ENCODE results near the gene CHDH. TPM values are rescaled to one million over a fixed set of nuclear protein-coding genes. Genes with fewer than 3 reads are reported as not detected.

Gene CHDH
- total RNA-seq, 1 donor from 2014 or later = 3.7 TPM

DNA sequence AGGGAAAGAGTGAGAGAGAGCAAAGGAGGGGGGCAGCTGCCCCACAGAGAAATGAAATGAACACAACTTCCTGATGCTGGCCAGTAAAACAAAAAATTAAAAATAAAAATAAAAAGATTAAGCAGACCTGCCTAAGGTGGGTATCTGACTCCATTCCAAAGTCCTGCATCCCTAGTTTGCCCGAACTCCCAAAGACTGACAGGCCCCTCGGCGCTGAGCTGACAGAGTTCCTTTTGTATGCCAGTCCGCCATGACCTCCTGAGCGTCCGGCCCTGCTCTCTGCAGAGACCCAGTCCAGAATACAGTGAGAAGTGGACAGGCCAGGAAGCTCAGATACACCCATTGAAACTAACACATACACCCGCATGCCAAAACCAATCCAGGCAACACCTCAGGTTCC, 54.9 kb downstream of the CHDH start:
- no peak overlapping the region for H3K27ac ChIP-seq (replicated peaks)
- peaks cover 8% of the 10 kb centered on the region for H3K27me3 ChIP-seq (ENCODE audit: low read depth)
- no peaks in the 10 kb centered on the region for H3K9me3 ChIP-seq (replicated peaks)
- intact Hi-C loops (cut with micrococcal nuclease) = no loop called here
- TF ChIP-seq CTCF (IDR thresholded peaks at IDR 0.05; ENCODE audit: borderline replicate concordance) = no peak
- peaks cover 1% of the 10 kb centered on the region for H3K4me1 ChIP-seq
- no peaks in the 10 kb centered on the region for H3K36me3 ChIP-seq
- DNase-seq = no peak
- H3K4me3 ChIP-seq = no peak overlapping the region

- Histone ChIP-seq H3K9me3 (replicated peaks) (no peaks in the 10 kb centered on the region), H3K27ac (replicated peaks) (no peak overlapping the region), H3K36me3 (no peaks in the 10 kb centered on the region), H3K27me3 (ENCODE audit: low read depth) (peaks cover 8% of the 10 kb centered on the region), H3K4me3 (no peak overlapping the region), H3K4me1 (no peaks in the 10 kb centered on the region)
- TF ChIP-seq CTCF (IDR thresholded peaks at IDR 0.05; ENCODE audit: borderline replicate concordance) = no peak
- DNase-seq = no peak
- intact Hi-C loops (cut with micrococcal nuclease) = no loop called here
Observed at GRCh38 chr3:53790470-53790869, 55.7 kb downstream of the CHDH start.

GRCh38 chr3:53789459-53789858, 56.8 kb downstream of the CHDH start:
- H3K27ac ChIP-seq (replicated peaks) = no peak overlapping the region
- H3K4me3 ChIP-seq = no peak overlapping the region
- H3K27me3 ChIP-seq (ENCODE audit: low read depth) = peaks cover 8% of the 10 kb centered on the region
- TF ChIP-seq CTCF (IDR thresholded peaks at IDR 0.05; ENCODE audit: borderline replicate concordance) = no peak
- H3K4me1 ChIP-seq = no peaks in the 10 kb centered on the region
- H3K9me3 ChIP-seq (replicated peaks) = no peaks in the 10 kb centered on the region
- no peak for DNase-seq
- intact Hi-C loops (cut with micrococcal nuclease) = no loop called here
- no peaks in the 10 kb centered on the region for H3K36me3 ChIP-seq

GRCh38 chr3:53788038-53788437, 58.2 kb downstream of the CHDH start:
- Histone ChIP-seq H3K27me3 (ENCODE audit: low read depth) (peaks cover 8% of the 10 kb centered on the region), H3K36me3 (no peaks in the 10 kb centered on the region), H3K4me1 (no peaks in the 10 kb centered on the region), H3K4me3 (no peak overlapping the region), H3K9me3 (replicated peaks) (no peaks in the 10 kb centered on the region), H3K27ac (replicated peaks) (no peak overlapping the region)
- DNase-seq = no peak
- intact Hi-C loops (cut with micrococcal nuclease) = no loop called here
- TF ChIP-seq CTCF (IDR thresholded peaks at IDR 0.05; ENCODE audit: borderline replicate concordance) = no peak

- no peaks in the 10 kb centered on the region for H3K36me3 ChIP-seq
- no peaks in the 10 kb centered on the region for H3K9me3 ChIP-seq (replicated peaks)
- DNase-seq = no peak
- H3K27me3 ChIP-seq (ENCODE audit: low read depth) = peaks cover 8% of the 10 kb centered on the region
- no peaks in the 10 kb centered on the region for H3K4me1 ChIP-seq
- intact Hi-C loops (cut with micrococcal nuclease) = no loop called here
- no peak overlapping the region for H3K27ac ChIP-seq (replicated peaks)
- H3K4me3 ChIP-seq = no peak overlapping the region
- no peak for TF ChIP-seq CTCF (IDR thresholded peaks at IDR 0.05; ENCODE audit: borderline replicate concordance)
Observed at GRCh38 chr3:53787016-53787415, 59.2 kb downstream of the CHDH start.

DNA sequence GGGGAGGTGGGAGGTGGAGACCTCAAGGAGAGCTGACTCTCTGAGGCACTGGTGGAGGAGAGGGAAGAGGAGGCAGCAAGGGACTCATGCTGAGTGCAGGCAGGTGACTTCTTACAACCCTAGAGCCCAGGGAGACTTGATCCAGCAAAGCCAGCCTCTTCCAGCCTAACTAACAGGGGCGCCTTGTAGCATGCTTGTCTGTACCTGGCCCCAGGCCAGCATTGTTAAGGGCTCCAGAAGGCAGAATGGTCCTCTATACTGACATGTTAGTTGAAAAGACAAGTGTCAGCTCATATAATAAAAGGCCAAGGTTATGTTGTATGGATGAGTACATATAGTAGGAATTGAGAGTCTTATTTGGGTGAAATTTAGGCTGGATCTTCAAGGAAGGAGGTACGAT, 65.4 kb downstream of the CHDH start:
- Histone ChIP-seq H3K36me3 (no peaks in the 10 kb centered on the region), H3K27me3 (ENCODE audit: low read depth) (no peaks in the 10 kb centered on the region), H3K27ac (replicated peaks) (no peak overlapping the region), H3K4me1 (no peaks in the 10 kb centered on the region), H3K9me3 (replicated peaks) (no peaks in the 10 kb centered on the region), H3K4me3 (no peak overlapping the region)
- DNase-seq = no peak
- TF ChIP-seq CTCF (IDR thresholded peaks at IDR 0.05; ENCODE audit: borderline replicate concordance) = no peak
- intact Hi-C loops (cut with micrococcal nuclease) = no loop called here

All from left ventricle myocardium inferior (tissue), 1 donor.